Retinal pigment epithelial cell (primary cell): Measurements from ENCODE around the gene MAMSTR.
A peak's percentile ranks its signal among the peaks of the same experiment; 100 is the strongest.
"Not testable (repeated sequence)": the region's sequence is repeated elsewhere in the genome, so short reads cannot be mapped to it uniquely, and the experiment has no call there.

ENCODE experiments used
- DNase-seq: peaks from one replicate; pipeline ENCODE4 v3.0.0-alpha.2; 2010; ENCODE audit warnings: low read depth
- H3K4me3 ChIP-seq: 2 replicates; pipeline ENCODE4 v1.5.1; 2011; ENCODE audit warnings: mild to moderate bottlenecking, low read length, control low read depth, moderate library complexity
- CTCF ChIP-seq: conservative IDR thresholded peaks from 2 replicates; pipeline ENCODE4 v1.5.1; 2011; ENCODE audit warnings: low read depth, low read length, control low read depth, inconsistent platforms

Gene MAMSTR

GRCh38 chr19:48689449-48689848 lies 30.1 kb downstream of the MAMSTR start:
- no peak for DNase-seq
- no peak for TF ChIP-seq CTCF
- no peak overlapping the region for H3K4me3 ChIP-seq

DNA sequence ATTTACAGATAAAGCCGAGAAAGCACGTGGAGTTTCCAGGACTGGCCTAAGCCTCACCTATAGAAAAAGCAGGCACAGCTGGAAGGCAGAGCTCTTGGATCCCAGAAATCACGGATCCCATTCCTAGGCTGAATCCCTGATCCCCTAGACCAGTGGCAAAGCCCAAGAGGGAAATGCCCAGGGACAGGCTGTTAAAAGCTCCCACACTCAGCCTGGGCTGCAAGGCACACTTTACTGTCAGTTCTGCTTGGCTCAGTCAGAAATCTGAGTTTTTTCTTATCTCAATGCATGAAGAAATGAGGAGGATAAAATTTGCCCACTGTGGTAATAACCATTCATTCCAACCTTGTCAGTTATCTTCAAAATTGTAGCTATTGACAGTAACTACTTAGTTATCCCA lies 31.7 kb downstream of the MAMSTR start:
- no peak for DNase-seq
- no peak overlapping the region for H3K4me3 ChIP-seq
- TF ChIP-seq CTCF, result no peak

- not testable (repeated sequence) for DNase-seq, H3K4me3 ChIP-seq
These were observed 32.9 kb downstream of the MAMSTR start for GRCh38 chr19:48686637-48687036.

DNA sequence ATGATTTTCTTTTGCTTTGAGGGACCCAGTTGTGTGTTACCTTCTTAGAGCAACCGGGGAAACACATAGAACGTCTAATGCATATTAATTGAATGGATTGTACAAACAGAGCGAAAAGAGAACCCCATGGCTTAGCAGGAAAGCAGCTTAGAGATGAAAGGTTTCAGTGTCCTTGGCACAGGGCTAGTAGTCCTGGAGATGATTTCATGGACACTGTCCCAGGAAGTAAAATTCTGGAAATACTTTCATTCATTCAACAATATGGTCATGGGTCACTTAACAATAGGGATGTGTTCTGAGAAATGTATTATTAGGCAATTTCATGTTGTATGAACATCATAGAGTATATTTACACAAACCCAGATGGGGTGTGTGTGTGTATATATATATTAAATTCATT lies 33.4 kb downstream of the MAMSTR start:
- TF ChIP-seq CTCF, result no peak
- no peak for DNase-seq
- H3K4me3 ChIP-seq, result no peak overlapping the region

GRCh38 chr19:48685583-48685982 lies 33.9 kb downstream of the MAMSTR start:
- DNase-seq, result no peak
- no peak for TF ChIP-seq CTCF
- H3K4me3 ChIP-seq, result no peak overlapping the region

DNA sequence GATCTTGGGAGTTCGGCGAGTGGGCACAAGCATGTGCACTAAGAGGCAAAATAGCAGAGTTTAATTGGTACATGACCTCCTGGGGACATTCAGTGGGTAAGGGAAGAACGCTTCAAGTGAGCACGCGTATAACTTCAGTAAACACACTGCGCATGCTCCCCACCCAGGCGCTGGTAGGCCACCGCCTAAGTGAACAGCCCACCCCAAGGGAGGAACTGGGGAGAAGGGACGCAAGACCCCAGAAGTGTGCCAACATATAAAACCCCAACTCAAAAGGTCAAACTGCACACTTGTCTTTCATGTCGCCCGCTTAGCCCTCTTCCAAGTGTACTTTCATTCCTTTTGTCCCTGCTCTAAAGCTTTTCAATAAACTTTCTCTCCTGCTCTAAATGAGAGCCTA lies 36.2 kb downstream of the MAMSTR start:
- DNase-seq, result no peak
- no peak for TF ChIP-seq CTCF
- H3K4me3 ChIP-seq, result peak overlapping the region; percentile 27

- no peak overlapping the region for H3K4me3 ChIP-seq
- no peak for TF ChIP-seq CTCF
- peak; percentile 60 for DNase-seq
These were observed 38.4 kb downstream of the MAMSTR start for GRCh38 chr19:48681127-48681470.
